MM.1S (cell line): Measurements from ENCODE around the gene BCL6.

Source experiments
- DNase-seq: peaks from one replicate; pipeline ENCODE4 v3.0.0-alpha.2; 2015
- H2AFZ ChIP-seq: fragments of 300-600 bp; sonication (generic); 2 replicates; pipeline ENCODE4 v1.6.0; 2016; ENCODE audit warnings: antibody characterized with exemption, low read length
- H3F3A ChIP-seq: fragments of 300-600 bp; sonication (generic); 2 replicates; pipeline ENCODE4 v1.6.1; 2016; ENCODE audit warnings: mild to moderate bottlenecking, antibody characterized with exemption, low read length, moderate library complexity, mixed read lengths; ENCODE audit not compliant: insufficient read depth
- H3K27ac ChIP-seq: fragments of 300-600 bp; sonication (generic); 2 replicates; pipeline ENCODE4 v1.5.1; 2016; ENCODE audit warnings: mild to moderate bottlenecking, low read length
- H3K27me3 ChIP-seq: fragments of 300-600 bp; sonication (generic); replicated peaks from 2 replicates; pipeline ENCODE4 v1.6.0; 2016; ENCODE audit warnings: low read length; ENCODE audit not compliant: insufficient read depth
- H3K36me3 ChIP-seq: fragments of 300-600 bp; sonication (generic); replicated peaks from 2 replicates; pipeline ENCODE4 v1.6.1; 2016; ENCODE audit warnings: mild to moderate bottlenecking, low read length, mixed read lengths; ENCODE audit not compliant: insufficient read depth
- H3K4me1 ChIP-seq: fragments of 300-600 bp; sonication (generic); 2 replicates; pipeline ENCODE4 v1.6.1; 2016; ENCODE audit warnings: low read length, mixed read lengths
- H3K4me2 ChIP-seq: fragments of 300-600 bp; sonication (generic); 2 replicates; pipeline ENCODE4 v1.6.0; 2016; ENCODE audit warnings: low read depth, low read length
- H3K4me3 ChIP-seq: fragments of 300-600 bp; sonication (generic); 2 replicates; pipeline ENCODE4 v1.5.1; 2016; ENCODE audit warnings: low read length, mixed read lengths
- H3K79me2 ChIP-seq: fragments of 300-600 bp; sonication (generic); 2 replicates; pipeline ENCODE4 v1.6.1; 2016; ENCODE audit warnings: mixed run types, low read length, mixed read lengths
- H3K9ac ChIP-seq: fragments of 300-600 bp; sonication (generic); 2 replicates; pipeline ENCODE4 v1.6.1; 2016; ENCODE audit warnings: low read length, mixed read lengths
- H3K9me2 ChIP-seq: fragments of 300-600 bp; sonication (generic); replicated peaks from 2 replicates; pipeline ENCODE4 v1.6.1; 2016; ENCODE audit warnings: mild to moderate bottlenecking, low read length, mixed read lengths; ENCODE audit not compliant: insufficient read depth
- H3K9me3 ChIP-seq: fragments of 300-600 bp; sonication (generic); replicated peaks from 2 replicates; pipeline ENCODE4 v1.6.1; 2016; ENCODE audit warnings: mild to moderate bottlenecking, low read length, mixed read lengths; ENCODE audit not compliant: insufficient read depth
- H4K20me1 ChIP-seq: fragments of 300-600 bp; sonication (generic); 2 replicates; pipeline ENCODE4 v1.6.1; 2016; ENCODE audit warnings: mild to moderate bottlenecking, low read length, moderate library complexity, mixed read lengths; ENCODE audit not compliant: insufficient read depth
- CTCF ChIP-seq: fragments of 300-600 bp; sonication (generic); IDR thresholded peaks from 2 replicates; pipeline ENCODE4 v1.5.1; 2016; ENCODE audit warnings: antibody characterized with exemption, low read length, mixed read lengths
- EZH2 ChIP-seq: fragments of 300-600 bp; sonication (generic); optimal IDR thresholded peaks from 2 replicates; pipeline ENCODE3; 2017; ENCODE audit warnings: low read depth, mild to moderate bottlenecking, antibody characterized with exemption, low read length, mixed read lengths
- EZH2phosphoT487 ChIP-seq: fragments of 300-600 bp; sonication (generic); IDR thresholded peaks from 2 replicates; pipeline ENCODE4 v1.6.1; 2018; ENCODE audit warnings: antibody characterized with exemption, low read length

Gene BCL6

GRCh38 chr3:187745201-187746058, at the start of gene BCL6:
TSS of gene BCL6 (minus strand) at chr3:187745468. CDS start at chr3:187733693, 11,775 bp downstream.
- H3K9me2 ChIP-seq = no peaks in the 10 kb centered on the region
- H4K20me1 ChIP-seq = no peaks in the 10 kb centered on the region
- H3F3A ChIP-seq = peaks cover 12% of the 10 kb centered on the region
- peaks cover 7% of the 10 kb centered on the region for H3K4me1 ChIP-seq
- H3K27me3 ChIP-seq = peaks cover 23% of the 10 kb centered on the region
- no peaks in the 10 kb centered on the region for H3K79me2 ChIP-seq
- no peaks in the 10 kb centered on the region for H3K36me3 ChIP-seq
- TF ChIP-seq EZH2 (no peak), CTCF (no peak; the same call in 1 of the 2 replicates), EZH2phosphoT487 (no peak)
- no peaks in the 10 kb centered on the region for H3K9me3 ChIP-seq
- peak within 1 kb of the TSS; percentile 92 for H3K4me2 ChIP-seq
- peak within 1 kb of the TSS; percentile 76; the same call in 1 of the 2 replicates for H3K27ac ChIP-seq
- DNase-seq = peak; percentile 99
- peak within 1 kb of the TSS; percentile 86 for H2AFZ ChIP-seq
- H3K9ac ChIP-seq = peak within 1 kb of the TSS; percentile 83
- H3K4me3 ChIP-seq = peak within 1 kb of the TSS; percentile 65

- Histone ChIP-seq H3F3A (no peaks in the 10 kb centered on the region; the same call in 1 of the 2 replicates), H3K4me1 (0 out of 2 replicates have a peak, but pooled peaks cover 6% of the 10 kb centered on the region), H3K27me3 (peaks cover 50% of the 10 kb centered on the region), H3K9me2 (no peaks in the 10 kb centered on the region), H3K4me2 (no peak overlapping the region), H3K27ac (no peak overlapping the region), H3K9ac (no peak overlapping the region), H3K79me2 (no peaks in the 10 kb centered on the region), H4K20me1 (no peaks in the 10 kb centered on the region), H3K9me3 (no peaks in the 10 kb centered on the region), H3K4me3 (no peak overlapping the region), H2AFZ (no peak overlapping the region), H3K36me3 (no peaks in the 10 kb centered on the region)
- DNase-seq = no peak
- TF ChIP-seq CTCF (no peak), EZH2phosphoT487 (no peak), EZH2 (no peak)
Measured at GRCh38 chr3:187794731-187795130, 49.5 kb upstream of the BCL6 start.

GRCh38 chr3:187793618-187794017, 48.4 kb upstream of the BCL6 start:
- Histone ChIP-seq H3K4me2 (no peak overlapping the region), H2AFZ (no peak overlapping the region), H3K4me1 (no peaks in the 10 kb centered on the region), H3K4me3 (no peak overlapping the region), H3K9me3 (no peaks in the 10 kb centered on the region), H3K79me2 (no peaks in the 10 kb centered on the region), H3K9me2 (no peaks in the 10 kb centered on the region), H3K9ac (no peak overlapping the region), H3K36me3 (no peaks in the 10 kb centered on the region), H3K27me3 (peaks cover 41% of the 10 kb centered on the region), H3K27ac (no peak overlapping the region), H3F3A (no peaks in the 10 kb centered on the region), H4K20me1 (no peaks in the 10 kb centered on the region)
- TF ChIP-seq EZH2 (no peak), CTCF (no peak), EZH2phosphoT487 (no peak)
- no peak for DNase-seq
